Right lobe of liver (tissue), 4 donors: ENCODE data around the gene NFS1.

Experiments
- POLR2A ChIP-seq: fragments of 450-650 bp; IDR thresholded peaks from one replicate; pipeline ENCODE4 v1.6.1; 2017; ENCODE audit warnings: antibody characterized with exemption, mild to moderate bottlenecking
- TF ChIP-seq, protein P1 (sequence below), 4 donors: fragments of 200-600 bp in 3 of 4; fragments of 450-650 bp in 1 of 4; IDR thresholded peaks; one replicate each; pipeline versions ENCODE4 v1.5.1 to v1.8.0; 2016 to 2022; ENCODE audit warnings: antibody characterized with exemption in 4 of 4, mild to moderate bottlenecking in 2 of 4
- donor health status: DM: no; HTN: no; CAD: no.
- donor health status: DM: no; HTN: no; CAD: no.
- donor health status: DM: no; HTN: yes; CAD: no.

DNA sequence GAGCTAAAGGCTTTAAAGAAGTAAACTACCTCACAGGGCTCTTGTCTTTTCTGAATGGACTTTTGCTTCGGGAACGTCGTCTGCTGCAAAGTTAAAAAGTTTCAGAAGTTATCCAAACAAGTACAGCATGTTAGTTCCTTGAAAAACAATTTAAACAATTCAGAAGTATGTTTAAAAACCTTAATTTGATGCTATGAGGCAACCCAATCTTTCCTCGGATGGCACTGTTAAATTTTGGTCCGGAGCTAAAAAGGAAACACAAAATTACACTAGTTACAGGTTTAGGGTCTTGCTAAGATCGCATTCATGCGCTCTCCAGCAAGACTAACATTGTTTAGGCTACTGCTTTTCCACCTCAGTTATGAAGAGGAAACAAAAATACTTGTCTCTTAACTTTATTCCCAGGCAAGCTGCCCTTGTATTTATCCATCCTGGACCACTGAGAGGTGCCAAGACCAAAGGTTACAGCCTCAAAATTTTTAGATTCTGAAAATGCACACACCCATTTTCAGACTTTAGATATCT, 30.2 kb upstream of the NFS1 start:
- TF ChIP-seq, protein P1, sequence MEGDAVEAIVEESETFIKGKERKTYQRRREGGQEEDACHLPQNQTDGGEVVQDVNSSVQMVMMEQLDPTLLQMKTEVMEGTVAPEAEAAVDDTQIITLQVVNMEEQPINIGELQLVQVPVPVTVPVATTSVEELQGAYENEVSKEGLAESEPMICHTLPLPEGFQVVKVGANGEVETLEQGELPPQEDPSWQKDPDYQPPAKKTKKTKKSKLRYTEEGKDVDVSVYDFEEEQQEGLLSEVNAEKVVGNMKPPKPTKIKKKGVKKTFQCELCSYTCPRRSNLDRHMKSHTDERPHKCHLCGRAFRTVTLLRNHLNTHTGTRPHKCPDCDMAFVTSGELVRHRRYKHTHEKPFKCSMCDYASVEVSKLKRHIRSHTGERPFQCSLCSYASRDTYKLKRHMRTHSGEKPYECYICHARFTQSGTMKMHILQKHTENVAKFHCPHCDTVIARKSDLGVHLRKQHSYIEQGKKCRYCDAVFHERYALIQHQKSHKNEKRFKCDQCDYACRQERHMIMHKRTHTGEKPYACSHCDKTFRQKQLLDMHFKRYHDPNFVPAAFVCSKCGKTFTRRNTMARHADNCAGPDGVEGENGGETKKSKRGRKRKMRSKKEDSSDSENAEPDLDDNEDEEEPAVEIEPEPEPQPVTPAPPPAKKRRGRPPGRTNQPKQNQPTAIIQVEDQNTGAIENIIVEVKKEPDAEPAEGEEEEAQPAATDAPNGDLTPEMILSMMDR (IDR thresholded peaks at IDR 0.05) = no peak
- TF ChIP-seq POLR2A = no peak
